HL-60 (cell line): ENCODE measurements around the gene CA5B.

Experiments used
- CTCF ChIP-seq: IDR thresholded peaks from one replicate; pipeline ENCODE4 v1.5.1; 2011; ENCODE audit warnings: low read length, control low read depth, inconsistent platforms; ENCODE audit not compliant: insufficient read depth
- GABPA ChIP-seq: IDR thresholded peaks from 2 replicates; pipeline ENCODE4 v1.6.1; 2012; ENCODE audit warnings: low read depth
- POLR2AphosphoS5 ChIP-seq: IDR thresholded peaks from 2 replicates; pipeline ENCODE4 v1.6.1; 2012; ENCODE audit warnings: low read depth

DNA sequence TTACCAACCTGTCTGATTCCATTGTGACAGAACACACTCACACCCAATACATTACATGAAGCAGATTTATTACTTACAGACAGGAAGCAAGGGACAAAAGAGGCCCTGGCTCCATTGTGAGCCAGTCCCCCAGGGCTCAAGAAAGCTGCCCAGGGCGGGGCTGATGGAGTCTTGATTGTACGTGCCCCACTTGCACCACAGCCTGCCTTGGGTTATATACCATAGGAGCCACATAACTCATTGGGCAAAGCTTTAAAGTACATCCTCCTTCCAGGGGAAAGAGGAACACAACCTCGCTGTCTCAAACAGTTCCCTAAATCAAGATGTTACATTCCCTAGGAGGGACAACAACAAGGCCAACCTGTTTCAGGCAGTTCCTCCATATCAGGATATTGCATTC lies 48.8 kb downstream of the CA5B start:
- TF ChIP-seq CTCF = no peak
- TF ChIP-seq GABPA = no peak
- TF ChIP-seq POLR2AphosphoS5 = no peak
